GM06990 (cell line): ENCODE results near the gene FHIT.

ENCODE experiments used
- DNase-seq: peaks from one replicate; pipeline ENCODE4 v3.0.0-alpha.2; 2011; ENCODE audit not compliant: insufficient read length; ENCODE audit errors: extremely low read depth
- H3K27me3 ChIP-seq: replicated peaks from 2 replicates; pipeline ENCODE4 v1.6.0; 2011; ENCODE audit warnings: low read length; ENCODE audit not compliant: control insufficient read depth, insufficient read depth
- H3K36me3 ChIP-seq: 2 replicates; pipeline ENCODE4 v1.5.1; 2011; ENCODE audit warnings: low read length; ENCODE audit not compliant: control insufficient read depth, insufficient read depth
- H3K4me3 ChIP-seq: replicated peaks from 2 replicates; pipeline ENCODE4 v1.5.1; 2011; ENCODE audit warnings: low read depth, mild to moderate bottlenecking, control low read depth, low read length
- CTCF ChIP-seq: IDR thresholded peaks from 2 replicates; pipeline ENCODE4 v1.5.1; 2011; ENCODE audit warnings: low read length, control low read depth, mild to moderate bottlenecking, inconsistent platforms; ENCODE audit not compliant: insufficient read depth, poor library complexity, severe bottlenecking

FHIT gene

GRCh38 chr3:60147249-60147950 is 1103.9 kb downstream of the FHIT start:
- Histone ChIP-seq H3K27me3 (no peaks in the 10 kb centered on the region), H3K4me3 (no peak overlapping the region), H3K36me3 (no peaks in the 10 kb centered on the region)
- DNase-seq: no peak
- TF ChIP-seq CTCF: no peak

DNA sequence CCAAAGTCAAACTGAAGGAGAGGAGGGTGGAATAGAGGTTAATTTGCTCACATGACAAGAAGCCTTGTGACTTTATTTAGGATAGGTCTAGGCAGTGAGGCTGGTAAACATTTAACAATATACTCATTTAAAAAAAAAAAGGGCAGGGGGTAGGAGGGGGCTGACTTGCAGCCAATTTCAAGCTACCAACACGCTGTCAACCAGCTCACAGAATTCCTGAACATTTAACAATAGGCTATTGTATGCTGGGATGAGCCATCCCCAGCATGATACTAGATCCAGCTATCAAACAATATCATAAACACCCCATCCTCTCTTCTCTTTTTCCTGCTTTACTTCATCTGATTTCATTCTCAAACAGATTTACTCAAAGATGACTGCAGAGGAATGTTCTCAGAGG is 1105.1 kb downstream of the FHIT start:
- H3K27me3 ChIP-seq: no peaks in the 10 kb centered on the region
- H3K36me3 ChIP-seq: no peaks in the 10 kb centered on the region
- no peak overlapping the region for H3K4me3 ChIP-seq
- no peak for DNase-seq
- no peak for TF ChIP-seq CTCF

DNA sequence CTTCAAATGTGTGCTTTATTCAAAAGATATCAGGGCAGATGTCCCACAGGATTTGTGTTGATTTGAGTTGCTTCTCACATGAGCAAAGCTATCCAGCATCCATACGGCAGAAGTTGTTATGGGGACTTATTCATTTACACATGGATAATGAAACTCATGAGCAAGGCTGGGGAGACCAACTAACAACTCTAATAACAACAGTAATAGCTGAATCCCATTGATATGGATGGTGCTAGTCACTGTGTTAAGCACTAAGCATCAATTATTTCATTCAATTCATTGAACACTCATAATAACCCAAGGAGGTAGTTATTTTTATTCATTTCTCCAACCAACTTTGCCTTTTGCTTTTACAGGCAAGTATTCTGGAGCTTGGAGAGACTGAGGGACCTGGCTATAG is 1107.2 kb downstream of the FHIT start:
- no peaks in the 10 kb centered on the region for H3K36me3 ChIP-seq
- H3K4me3 ChIP-seq: no peak overlapping the region
- TF ChIP-seq CTCF: no peak
- DNase-seq: no peak
- H3K27me3 ChIP-seq: no peaks in the 10 kb centered on the region

GRCh38 chr3:60142009-60142408 is 1109.2 kb downstream of the FHIT start:
- TF ChIP-seq CTCF: no peak
- Histone ChIP-seq H3K27me3 (no peaks in the 10 kb centered on the region; the same call in 1 of the 2 replicates), H3K36me3 (no peaks in the 10 kb centered on the region), H3K4me3 (no peak overlapping the region)
- DNase-seq: no peak

GRCh38 chr3:60140160-60140559 is 1111.1 kb downstream of the FHIT start:
- DNase-seq: no peak
- Histone ChIP-seq H3K4me3 (no peak overlapping the region), H3K36me3 (no peaks in the 10 kb centered on the region), H3K27me3 (no peaks in the 10 kb centered on the region; the same call in 1 of the 2 replicates)
- no peak for TF ChIP-seq CTCF

DNA sequence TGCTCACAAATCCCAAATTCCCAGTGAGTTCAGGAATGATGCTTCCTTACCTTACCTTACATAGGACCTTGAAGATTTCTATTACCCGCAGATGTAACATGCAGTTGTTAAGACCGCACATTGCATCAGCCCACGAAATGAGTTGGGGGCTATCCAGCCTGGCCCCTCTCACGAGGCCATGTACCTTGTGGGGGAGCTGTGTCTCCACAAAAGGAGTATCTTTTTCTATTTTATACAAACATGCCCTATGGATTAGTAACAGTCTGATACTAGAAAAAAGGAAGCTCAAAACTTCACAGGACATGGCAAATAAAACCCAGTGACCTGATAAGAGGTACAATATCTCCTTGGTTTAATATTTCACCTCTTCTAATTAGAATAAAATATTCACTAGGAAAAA is 1114.7 kb downstream of the FHIT start:
- no peaks in the 10 kb centered on the region; the same call in 1 of the 2 replicates for H3K27me3 ChIP-seq
- TF ChIP-seq CTCF: no peak
- DNase-seq: no peak
- no peaks in the 10 kb centered on the region for H3K36me3 ChIP-seq
- H3K4me3 ChIP-seq: no peak overlapping the region
